Panc1 (cell line): ENCODE results near the gene SULT1C3. TPM values are rescaled to one million over a fixed set of nuclear protein-coding genes. Genes with fewer than 3 reads are reported as not detected.
"Not testable (repeated sequence)": the region's sequence is repeated elsewhere in the genome, so short reads cannot be mapped to it uniquely, and the experiment has no call there.

Source experiments
- ATAC-seq: fragments of 200-7000 bp; cut with Tn5 transposase; 2 replicates; pipeline ENCODE4 v1.9.1; 2020; ENCODE audit warnings: mild to moderate bottlenecking, moderate library complexity
- BruUV-seq: library from RNA; stranded (reverse); fragments of 400-500 nt; replicated peaks from 2 replicates; lab custom pipeline; 2021; lab: Mats Ljungman, UMichigan
- CTCF ChIA-PET: fragments of 300-600 bp; sonication (Branson Sonifier 250); formaldehyde crosslinking; loops from one replicate; lab custom pipeline; 2022; ENCODE audit warnings: antibody characterized with exemption; lab: Charles Lee
- POLR2A ChIA-PET: fragments of 300-600 bp; sonication (Branson Sonifier 250); formaldehyde crosslinking; loops from one replicate; lab custom pipeline; 2022; ENCODE audit warnings: antibody characterized with exemption; lab: Charles Lee
- DNase-seq: peaks from one replicate; pipeline ENCODE4 v3.0.0-alpha.2; 2010; ENCODE audit warnings: low read depth, low spot score
- H3K27ac ChIP-seq: 2 replicates; pipeline ENCODE4 v1.5.1; 2011; ENCODE audit warnings: mild to moderate bottlenecking, low read length, inconsistent platforms
- H3K27me3 ChIP-seq: fragments of 200-500 bp; sonication (Bioruptor generic); 2 replicates; pipeline ENCODE4 v1.6.0; 2014; ENCODE audit warnings: low read length, inconsistent platforms; ENCODE audit not compliant: control insufficient read depth, insufficient read depth
- H3K36me3 ChIP-seq: fragments of 200-500 bp; sonication (Bioruptor generic); 2 replicates; pipeline ENCODE4 v1.5.1; 2014; ENCODE audit warnings: inconsistent platforms, mild to moderate bottlenecking, low read length, moderate library complexity; ENCODE audit not compliant: control insufficient read depth, insufficient read depth
- H3K4me1 ChIP-seq: 2 replicates; pipeline ENCODE4 v1.5.1; 2011; ENCODE audit warnings: inconsistent platforms, mild to moderate bottlenecking, low read length, moderate library complexity; ENCODE audit not compliant: control insufficient read depth, insufficient read depth
- H3K4me3 ChIP-seq, 2 experiments: 2 replicates each; pipeline ENCODE4 v1.5.1; 2011 to 2012; ENCODE audit warnings: low read depth in 2 of 2, low read length in 2 of 2, mild to moderate bottlenecking in 2 of 2, inconsistent platforms in 1 of 2, moderate library complexity in 1 of 2
- H3K9me3 ChIP-seq: fragments of 200-500 bp; sonication (Bioruptor generic); 2 replicates; pipeline ENCODE4 v1.5.1; 2014; ENCODE audit warnings: low read depth, mild to moderate bottlenecking, inconsistent platforms, low read length, moderate library complexity; ENCODE audit not compliant: control insufficient read depth, insufficient read depth
- CTCF ChIP-seq: fragments of 450-650 bp; IDR thresholded peaks from 2 replicates; pipeline ENCODE4 v1.5.1; 2017; ENCODE audit warnings: mild to moderate bottlenecking
- POLR2AphosphoS5 ChIP-seq: IDR thresholded peaks from 2 replicates; pipeline ENCODE4 v1.6.1; 2012; ENCODE audit warnings: mild to moderate bottlenecking, low read depth, low read length, moderate library complexity
- REST ChIP-seq, 2 experiments: IDR thresholded peaks; 2 replicates each; pipeline ENCODE4 v1.6.1; 2011 to 2012; ENCODE audit warnings: low read depth in 2 of 2, control low read depth in 1 of 2, low read length in 1 of 2, mild to moderate bottlenecking in 1 of 2, moderate library complexity in 1 of 2; ENCODE audit not compliant: insufficient read depth in 1 of 2
- SIN3A ChIP-seq: IDR thresholded peaks from 2 replicates; pipeline ENCODE4 v1.6.1; 2012; ENCODE audit warnings: low read depth, mild to moderate bottlenecking, low read length, moderate library complexity, borderline replicate concordance; ENCODE audit not compliant: insufficient read depth
- TCF7L2 ChIP-seq: IDR thresholded peaks from 2 replicates; pipeline ENCODE4 v1.6.1; 2011; ENCODE audit warnings: mild to moderate bottlenecking, low read depth, low read length, inconsistent platforms
- in situ Hi-C: cut with HindIII; loops from 2 replicates; pipeline ENCODE4 v1.10.0; 2016; ENCODE audit warnings: low sequenced_read_pairs, low pct_unique_long_range_greater_than_20kb
- intact Hi-C: fragments of 100-400 bp; cut with micrococcal nuclease; formaldehyde crosslinking; loops from one replicate; pipeline ENCODE4 v1.10.0; 2022; ENCODE audit not compliant: unreplicated experiment
- total RNA-seq: library from RNA; stranded (reverse); gene quantifications from one replicate; pipeline ENCODE4 v1.2.1, GENCODE V29; 2021; ENCODE audit not compliant: unreplicated experiment

Gene SULT1C3
- total RNA-seq, 1 experiment from 2014 or later, result not detected

GRCh38 chr2:108279468-108279867 lies 39.7 kb downstream of the SULT1C3 start:
- ChIA-PET POLR2A (no interaction called here), CTCF (no interaction called here)
- Histone ChIP-seq H3K4me1 (no peaks in the 10 kb centered on the region), H3K9me3 (no peaks in the 10 kb centered on the region), H3K27me3 (peaks cover 2% of the 10 kb centered on the region; the same call in 1 of the 2 replicates), H3K36me3 (no peaks in the 10 kb centered on the region), H3K27ac (no peak overlapping the region), H3K4me3 (no peak overlapping the region)
- no TSS peak for BruUV-seq
- DNase-seq (no peak), ATAC-seq (no peak)
- intact Hi-C loops, result no loop called here
- in situ Hi-C loops, result no loop called here
- no peak for TF ChIP-seq SIN3A
- TF ChIP-seq CTCF, result no peak
- TF ChIP-seq POLR2AphosphoS5, result no peak
- TF ChIP-seq TCF7L2, result no peak
- TF ChIP-seq REST (IDR thresholded peaks at IDR 0.05; ENCODE audit: insufficient read depth in 1 of 2, low read depth in 2 of 2, low read length in 1 of 2), result no peak

GRCh38 chr2:108280466-108280865 lies 40.7 kb downstream of the SULT1C3 start:
- BruUV-seq, result no TSS peak
- peaks cover 2% of the 10 kb centered on the region; the same call in 1 of the 2 replicates for H3K27me3 ChIP-seq
- TF ChIP-seq TCF7L2 (no peak), SIN3A (no peak), POLR2AphosphoS5 (no peak), REST (IDR thresholded peaks at IDR 0.05; ENCODE audit: insufficient read depth in 1 of 2, low read depth in 2 of 2, low read length in 1 of 2) (no peak), CTCF (no peak)
- no peak overlapping the region for H3K4me3 ChIP-seq
- intact Hi-C loops, result no loop called here
- H3K36me3 ChIP-seq, result no peaks in the 10 kb centered on the region
- no peaks in the 10 kb centered on the region for H3K9me3 ChIP-seq
- H3K4me1 ChIP-seq, result no peaks in the 10 kb centered on the region
- in situ Hi-C loops, result no loop called here
- CTCF ChIA-PET, result no interaction called here
- no peak overlapping the region for H3K27ac ChIP-seq
- POLR2A ChIA-PET, result no interaction called here
- DNase-seq, result no peak
- ATAC-seq, result no peak

- intact Hi-C loops, H3K36me3 ChIP-seq, DNase-seq, H3K4me1 ChIP-seq, POLR2A ChIA-PET, H3K27me3 ChIP-seq, H3K27ac ChIP-seq, H3K9me3 ChIP-seq, CTCF ChIA-PET, in situ Hi-C loops, ATAC-seq, BruUV-seq, H3K4me3 ChIP-seq: not testable (repeated sequence)
Measured at GRCh38 chr2:108284566-108284965, 44.8 kb downstream of the SULT1C3 start.
